Gastrocnemius medialis (tissue), 4 donors: ENCODE results near the gene CDH4. TPM values are rescaled to one million over a fixed set of nuclear protein-coding genes. Genes with fewer than 3 reads are reported as not detected.

Experiments
- ATAC-seq, 2 donors: fragments of 150-250 bp; one replicate each; pipeline ENCODE4 v1.9.1; 2016
- DNase-seq, 2 donors: peaks; one replicate each; pipeline ENCODE4 v3.0.0-alpha.2; 2019
- H3K27ac ChIP-seq, 4 donors: fragments of 200-600 bp; sonication (generic); 1 replicate in 1 of 4; 2 replicates in 3 of 4; pipeline ENCODE4 v1.5.1; 2016 to 2018; ENCODE audit warnings: mild to moderate bottlenecking in 2 of 4, moderate library complexity in 1 of 4
- H3K27me3 ChIP-seq, 3 donors: fragments of 200-600 bp; sonication (generic) in 2 of 3; 1 replicate in 1 of 3; 2 replicates in 2 of 3; pipeline versions ENCODE4 v1.5.1 to v1.6.0; 2016 to 2019; ENCODE audit warnings: mild to moderate bottlenecking in 1 of 3, moderate library complexity in 1 of 3
- H3K36me3 ChIP-seq, 2 donors: fragments of 200-600 bp; sonication (generic) in 1 of 2; one replicate each; pipeline ENCODE4 v1.5.1; 2017 to 2018
- H3K4me1 ChIP-seq, 2 donors: fragments of 200-600 bp; sonication (generic) in 1 of 2; one replicate each; pipeline ENCODE4 v1.5.1; 2016 to 2017; ENCODE audit warnings: mild to moderate bottlenecking in 2 of 2
- H3K4me3 ChIP-seq, 4 donors: fragments of 200-600 bp; sonication (generic) in 3 of 4; 1 replicate in 1 of 4; 2 replicates in 3 of 4; pipeline ENCODE4 v1.5.1; 2016 to 2019; ENCODE audit warnings: mild to moderate bottlenecking in 2 of 4
- H3K9me3 ChIP-seq, 3 donors: fragments of 200-600 bp; sonication (generic) in 2 of 3; 1 replicate in 1 of 3; 2 replicates in 2 of 3; pipeline ENCODE4 v1.5.1; 2016 to 2019
- CTCF ChIP-seq, 5 experiments: fragments of 450-650 bp in 3 of 5; fragments of 200-600 bp in 2 of 5; sonication (generic) in 2 of 5; IDR thresholded peaks in 4 of 5; conservative IDR thresholded peaks in 1 of 5; 1 replicate in 4 of 5; 2 replicates in 1 of 5; pipeline ENCODE4 v1.5.1; 2016 to 2019; ENCODE audit warnings: antibody characterized with exemption in 5 of 5, mild to moderate bottlenecking in 3 of 5, moderate library complexity in 3 of 5
- POLR2A ChIP-seq, 2 donors: fragments of 450-650 bp; IDR thresholded peaks; one replicate each; pipeline ENCODE4 v1.6.1; 2017; ENCODE audit warnings: antibody characterized with exemption in 2 of 2, mild to moderate bottlenecking in 2 of 2, moderate library complexity in 2 of 2
- in situ Hi-C, 4 donors: fragments of 200-750 bp; cut with MboI; loops; one replicate each; pipeline versions ENCODE4 v1.15.0 to v1.8.0; 2017; ENCODE audit warnings: low sequenced_read_pairs in 4 of 4
- intact Hi-C: fragments of 100-400 bp; cut with DNase I; formaldehyde crosslinking; loops from one replicate; pipeline ENCODE4 v1.15.1; 2023; ENCODE audit warnings: low total_unique reads
- total RNA-seq, 4 donors: library from RNA; depleted of rRNA; stranded (reverse); fragments of >200 nt; gene quantifications; one replicate each; pipeline versions ENCODE4 v1.1.0 to v1.2.3, GENCODE V29; 2016

Gene CDH4
- total RNA-seq, 4 donors from 2014 or later: 0.38 to 1.2 (median 0.86) TPM

GRCh38 chr20:61744691-61745396 is 492.8 kb downstream of the CDH4 start:
- intact Hi-C loops (no loop called here), in situ Hi-C loops (no loop called here)
- DNase-seq: no peak

GRCh38 chr20:61745397-61746146 is 493.5 kb downstream of the CDH4 start:
- ATAC-seq: no peak

More at GRCh38 chr20:61744691-61745396, 492.8 kb downstream of the CDH4 start:
- H3K27me3 ChIP-seq: no peaks in the 10 kb centered on the region
- ATAC-seq: no peak
- H3K27ac ChIP-seq: no peak overlapping the region
- H3K4me1 ChIP-seq: no peaks in the 10 kb centered on the region
- no peaks in the 10 kb centered on the region for H3K9me3 ChIP-seq
- no peaks in the 10 kb centered on the region for H3K36me3 ChIP-seq
- H3K4me3 ChIP-seq: no peak overlapping the region
- TF ChIP-seq POLR2A (IDR thresholded peaks at IDR 0.05) (no peak), CTCF (IDR thresholded peaks at IDR 0.05 in 4 of 5, conservative IDR thresholded peaks at IDR 0.05 in 1 of 5) (no peak)

GRCh38 chr20:61746147-61746646 is 494.1 kb downstream of the CDH4 start:
- no peaks in the 10 kb centered on the region for H3K27me3 ChIP-seq
- no peak for TF ChIP-seq POLR2A (IDR thresholded peaks at IDR 0.05)
- no peak for TF ChIP-seq CTCF (IDR thresholded peaks at IDR 0.05 in 4 of 5, conservative IDR thresholded peaks at IDR 0.05 in 1 of 5)
- ATAC-seq (no peak), DNase-seq (no peak)
- no peak overlapping the region for H3K27ac ChIP-seq
- in situ Hi-C loops: no loop called here
- H3K4me1 ChIP-seq: no peaks in the 10 kb centered on the region
- H3K9me3 ChIP-seq: peaks cover 0 to 4% (median 0%) of the 10 kb centered on the region in 3 donors
- H3K4me3 ChIP-seq: no peak overlapping the region
- intact Hi-C loops: no loop called here
- no peaks in the 10 kb centered on the region for H3K36me3 ChIP-seq

More at GRCh38 chr20:61745397-61746146, 493.5 kb downstream of the CDH4 start:
- in situ Hi-C loops: no loop called here
- Histone ChIP-seq H3K36me3 (no peaks in the 10 kb centered on the region), H3K27me3 (no peaks in the 10 kb centered on the region), H3K9me3 (no peaks in the 10 kb centered on the region), H3K27ac (no peak overlapping the region), H3K4me1 (no peaks in the 10 kb centered on the region), H3K4me3 (no peak overlapping the region)
- TF ChIP-seq POLR2A (IDR thresholded peaks at IDR 0.05): no peak
- no peak for TF ChIP-seq CTCF (IDR thresholded peaks at IDR 0.05 in 4 of 5, conservative IDR thresholded peaks at IDR 0.05 in 1 of 5)
- intact Hi-C loops: no loop called here
- no peak for DNase-seq

GRCh38 chr20:61746781-61747180 is 494.7 kb downstream of the CDH4 start:
- in situ Hi-C loops (no loop called here), intact Hi-C loops (no loop called here)
- no peaks in the 10 kb centered on the region for H3K36me3 ChIP-seq
- H3K27me3 ChIP-seq: no peaks in the 10 kb centered on the region
- no peak overlapping the region for H3K27ac ChIP-seq
- H3K9me3 ChIP-seq: peaks cover 0 to 6% (median 0%) of the 10 kb centered on the region in 3 donors
- ATAC-seq: no peak
- H3K4me3 ChIP-seq: no peak overlapping the region
- TF ChIP-seq POLR2A (IDR thresholded peaks at IDR 0.05) (no peak), CTCF (IDR thresholded peaks at IDR 0.05 in 4 of 5, conservative IDR thresholded peaks at IDR 0.05 in 1 of 5) (no peak)
- H3K4me1 ChIP-seq: no peaks in the 10 kb centered on the region
- no peak for DNase-seq
